Left lung (tissue), 10 donors: ENCODE measurements around the gene CHCHD1. TPM values are rescaled to one million over a fixed set of nuclear protein-coding genes. Genes with fewer than 3 reads are reported as not detected.

ENCODE experiments used
- ATAC-seq: fragments of 200-7000 bp; cut with Tn5 transposase; one replicate; pipeline ENCODE4 v1.9.1; 2020; ENCODE audit warnings: moderate library complexity
- DNase-seq, 4 donors: peaks; one replicate each; pipeline ENCODE4 v3.0.0-alpha.2; 2013 to 2020
- H3K27ac ChIP-seq, 2 donors: fragments of 200-600 bp; sonication (generic) in 1 of 2; one replicate each; pipeline versions ENCODE4 v1.5.0 to v1.8.0; 2020 to 2021
- H3K27me3 ChIP-seq, 2 donors: fragments of 200-600 bp; sonication (generic) in 1 of 2; one replicate each; pipeline versions ENCODE4 v1.5.0 to v1.8.0; 2020 to 2021
- H3K36me3 ChIP-seq, 2 donors: fragments of 200-600 bp; sonication (generic) in 1 of 2; one replicate each; pipeline versions ENCODE4 v1.5.0 to v1.8.0; 2020 to 2021
- H3K4me1 ChIP-seq, 2 donors: fragments of 200-600 bp; one replicate each; pipeline ENCODE4 v1.8.0; 2021
- H3K4me3 ChIP-seq, 2 donors: fragments of 200-600 bp; sonication (generic) in 1 of 2; one replicate each; pipeline versions ENCODE4 v1.5.0 to v1.8.0; 2020 to 2021; ENCODE audit warnings: mild to moderate bottlenecking in 1 of 2
- H3K9me3 ChIP-seq, 2 donors: fragments of 200-600 bp; sonication (generic) in 1 of 2; one replicate each; pipeline versions ENCODE4 v1.5.0 to v1.8.0; 2020 to 2021
- CTCF ChIP-seq, 2 donors: fragments of 200-600 bp; sonication (generic) in 1 of 2; IDR thresholded peaks; one replicate each; pipeline versions ENCODE4 v1.5.0 to v1.8.0; 2021; ENCODE audit warnings: antibody characterized with exemption in 2 of 2
- intact Hi-C, 2 donors: fragments of 100-400 bp; cut with DNase I; formaldehyde crosslinking; loops; one replicate each; pipeline versions ENCODE4 v1.11.2 to v1.14.2; 2022
- polyA plus RNA-seq, 6 donors: library from polyadenylated mRNA; unstranded; fragments of 120-200 nt; gene quantifications; one replicate each; pipeline ENCODE4 v1.2.1, GENCODE V29; 2013; ENCODE audit not compliant: insufficient read length in 6 of 6
- total RNA-seq, 2 donors: library from RNA; stranded (reverse); fragmentation: NEBNext Ultra II Directional; extraction: Animal tissue kit (Norgen Biotek cat#: 25700); gene quantifications; one replicate each; pipeline ENCODE4 v1.2.1, GENCODE V29; 2021
- donor health status: DM: no; HTN: yes; CAD: no.
- donor health status: DM: no; HTN: no; CAD: no.

The CHCHD1 gene
- total and polyA plus RNA-seq, 8 donors: 24.8 to 41.5 (median 37.5) TPM

DNA sequence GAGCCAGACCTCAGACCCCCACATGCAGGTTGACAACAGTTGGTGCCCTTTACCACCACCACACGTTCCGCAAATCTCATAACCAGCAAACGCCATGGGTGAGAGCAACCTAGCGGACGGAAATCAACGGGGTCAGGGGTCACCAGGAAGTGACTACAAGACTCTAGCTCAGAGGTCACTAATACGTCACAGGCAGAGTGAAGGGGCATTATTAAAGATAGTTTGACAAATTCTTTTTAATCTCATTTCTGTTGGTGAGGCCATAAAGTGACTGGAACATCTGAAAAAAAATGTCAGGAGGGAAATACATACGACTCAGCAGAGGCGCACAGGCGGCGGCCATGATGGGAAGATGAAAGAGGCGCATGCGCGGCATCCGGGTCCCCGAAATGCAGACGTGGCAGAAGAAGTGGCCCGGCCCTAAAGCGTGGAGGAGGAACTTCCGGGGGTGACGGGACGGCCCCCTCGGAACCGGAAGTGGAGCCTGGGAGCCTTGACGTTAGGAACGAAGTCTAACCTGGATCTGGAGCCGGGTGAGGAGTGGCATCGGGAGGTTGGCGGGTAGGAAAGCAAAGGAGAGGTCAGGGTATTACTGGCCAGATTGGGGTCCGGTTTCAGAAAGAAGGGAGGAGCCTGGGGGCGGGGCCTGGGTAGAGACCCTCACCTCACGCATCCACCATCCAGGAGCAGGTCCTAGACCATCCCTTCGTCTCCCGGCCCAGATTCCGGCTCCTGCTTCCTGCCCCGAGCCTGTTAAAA, 37.8 kb upstream of the CHCHD1 start, which contains the start of gene SEC24C:
TSS of gene SEC24C (plus strand) at position 468 of the 759 bp plus-strand sequence. CDS start 2,461 bp downstream, outside the sequence.
- TF ChIP-seq CTCF (IDR thresholded peaks at IDR 0.05): no peak
- H3K4me3 ChIP-seq: peak within 1 kb of the TSS; percentile 85 to 95
- intact Hi-C loops: no loop called here
- H3K4me1 ChIP-seq: peaks cover 35 to 51% of the 10 kb centered on the region in 2 donors
- H3K27ac ChIP-seq: peak within 1 kb of the TSS; percentile 90 to 94
- peaks cover 0 to 30% of the 10 kb centered on the region in 2 donors for H3K36me3 ChIP-seq
- no peaks in the 10 kb centered on the region for H3K27me3 ChIP-seq
- DNase-seq (peak; percentile 96 to 98 (median 98)), ATAC-seq (peak; percentile 91)
- H3K9me3 ChIP-seq: no peaks in the 10 kb centered on the region

GRCh38 chr10:73744664-73744975, 37.2 kb upstream of the CHCHD1 start:
- peak in 2 of 4 donors; percentile 58 to 65 for DNase-seq
- intact Hi-C loops: no loop called here
- Histone ChIP-seq H3K36me3 (peaks cover 0 to 36% of the 10 kb centered on the region in 2 donors), H3K9me3 (no peaks in the 10 kb centered on the region), H3K4me1 (peaks cover 35 to 57% of the 10 kb centered on the region in 2 donors), H3K4me3 (peak overlapping the region; percentile 85 to 95), H3K27ac (peak overlapping the region; percentile 90 to 94), H3K27me3 (no peaks in the 10 kb centered on the region)
- peak; percentile 51 for ATAC-seq
- no peak for TF ChIP-seq CTCF (IDR thresholded peaks at IDR 0.05)

- peaks cover 0 to 52% of the 10 kb centered on the region in 2 donors for H3K36me3 ChIP-seq
- TF ChIP-seq CTCF (IDR thresholded peaks at IDR 0.05): no peak
- H3K4me1 ChIP-seq: peaks cover 35 to 65% of the 10 kb centered on the region in 2 donors
Observed at GRCh38 chr10:73746721-73747120, 35.1 kb upstream of the CHCHD1 start.

GRCh38 chr10:73750819-73751218, 31.0 kb upstream of the CHCHD1 start:
- peaks cover 0 to 93% of the 10 kb centered on the region in 2 donors for H3K36me3 ChIP-seq
- no peak overlapping the region for H3K4me3 ChIP-seq
- DNase-seq (no peak), ATAC-seq (no peak)
- TF ChIP-seq CTCF (IDR thresholded peaks at IDR 0.05): no peak
- H3K9me3 ChIP-seq: no peaks in the 10 kb centered on the region
- H3K27me3 ChIP-seq: no peaks in the 10 kb centered on the region
- peaks cover 13 to 41% of the 10 kb centered on the region in 2 donors for H3K4me1 ChIP-seq
- H3K27ac ChIP-seq: no peak overlapping the region
- intact Hi-C loops: no loop called here

More at GRCh38 chr10:73746721-73747120, 35.1 kb upstream of the CHCHD1 start:
- H3K9me3 ChIP-seq: no peaks in the 10 kb centered on the region
- no peak for DNase-seq
- no peak for ATAC-seq
- H3K4me3 ChIP-seq: no peak overlapping the region
- intact Hi-C loops: no loop called here
- no peaks in the 10 kb centered on the region for H3K27me3 ChIP-seq
- H3K27ac ChIP-seq: no peak overlapping the region

- Histone ChIP-seq H3K27me3 (no peaks in the 10 kb centered on the region), H3K36me3 (peaks cover 0 to 82% of the 10 kb centered on the region in 2 donors), H3K4me1 (no peaks in the 10 kb centered on the region), H3K27ac (no peak overlapping the region), H3K4me3 (no peak overlapping the region), H3K9me3 (no peaks in the 10 kb centered on the region)
- no peak for TF ChIP-seq CTCF (IDR thresholded peaks at IDR 0.05)
- intact Hi-C loops: no loop called here
- no peak for DNase-seq
- no peak for ATAC-seq
Observed at GRCh38 chr10:73756183-73756582, 25.7 kb upstream of the CHCHD1 start.
